GM18526 (cell line): ENCODE measurements around the gene LCN1.

ENCODE experiments used
- POLR2A ChIP-seq: IDR thresholded peaks from 3 replicates; pipeline ENCODE4 v1.6.1; 2011; ENCODE audit not compliant: insufficient read length; ENCODE audit errors: extremely low read depth

Gene LCN1

GRCh38 chr9:135485385-135485784 lies 35.9 kb upstream of the LCN1 start:
- no peak for TF ChIP-seq POLR2A

- no peak for TF ChIP-seq POLR2A
Observed at GRCh38 chr9:135485832-135486231, 35.4 kb upstream of the LCN1 start.

- TF ChIP-seq POLR2A = no peak
Observed at GRCh38 chr9:135486267-135487065, 34.8 kb upstream of the LCN1 start.

- TF ChIP-seq POLR2A = no peak
Observed at GRCh38 chr9:135487281-135488012, 33.8 kb upstream of the LCN1 start.

GRCh38 chr9:135488013-135488330 lies 33.3 kb upstream of the LCN1 start:
- TF ChIP-seq POLR2A = no peak

- TF ChIP-seq POLR2A = no peak
Observed at GRCh38 chr9:135488527-135488926, 32.7 kb upstream of the LCN1 start.

GRCh38 chr9:135489188-135489906 lies 31.9 kb upstream of the LCN1 start:
- TF ChIP-seq POLR2A = no peak

GRCh38 chr9:135490166-135490870 lies 30.9 kb upstream of the LCN1 start:
- TF ChIP-seq POLR2A = no peak

- no peak for TF ChIP-seq POLR2A
Observed at GRCh38 chr9:135490980-135491464, 30.2 kb upstream of the LCN1 start.

- TF ChIP-seq POLR2A = no peak
Observed at GRCh38 chr9:135491764-135492163, 29.5 kb upstream of the LCN1 start.

- TF ChIP-seq POLR2A = no peak
Observed at GRCh38 chr9:135492886-135493669, 28.2 kb upstream of the LCN1 start.

- TF ChIP-seq POLR2A = no peak
Observed at GRCh38 chr9:135494791-135495559, 26.3 kb upstream of the LCN1 start.

GRCh38 chr9:135498381-135499126 lies 22.7 kb upstream of the LCN1 start:
- no peak for TF ChIP-seq POLR2A
